Cardiac muscle cell (in vitro differentiated cells and primary cell): Measurements from ENCODE around the gene SH3BP5. TPM values are rescaled to one million over a fixed set of nuclear protein-coding genes. Genes with fewer than 3 reads are reported as not detected.
"Not testable (repeated sequence)": the region's sequence is repeated elsewhere in the genome, so short reads cannot be mapped to it uniquely, and the experiment has no call there.

Source experiments
- DNase-seq, 2 donors: peaks; one replicate each; pipeline versions ENCODE4 v3.0.0 to v3.0.0-alpha.2; 2010 to 2017; ENCODE audit warnings: low read depth in 1 of 2, low spot score in 1 of 2
- H3K27ac ChIP-seq: fragments of 200-600 bp; sonication (generic); 2 replicates; pipeline ENCODE4 v1.5.1; 2016
- H3K27me3 ChIP-seq: fragments of 200-600 bp; sonication (generic); 2 replicates; pipeline ENCODE4 v1.6.0; 2016; ENCODE audit warnings: control low read depth
- H3K36me3 ChIP-seq: fragments of 200-600 bp; sonication (generic); 2 replicates; pipeline ENCODE4 v1.5.1; 2016; ENCODE audit warnings: control low read depth
- H3K4me1 ChIP-seq: fragments of 200-600 bp; sonication (generic); 2 replicates; pipeline ENCODE4 v1.8.1; 2017; ENCODE audit warnings: low read depth, mild to moderate bottlenecking, mixed run types
- H3K4me3 ChIP-seq: fragments of 200-600 bp; sonication (generic); 2 replicates; pipeline ENCODE4 v1.5.1; 2016; ENCODE audit warnings: mild to moderate bottlenecking
- H3K9me3 ChIP-seq: fragments of 200-600 bp; sonication (generic); 2 replicates; pipeline ENCODE4 v1.5.1; 2017; ENCODE audit warnings: low read depth, mild to moderate bottlenecking, control low read depth
- CTCF ChIP-seq: IDR thresholded peaks from 2 replicates; pipeline ENCODE4 v1.5.1; 2012; ENCODE audit warnings: low read depth, mild to moderate bottlenecking, low read length
- polyA plus RNA-seq: library from polyadenylated mRNA; unstranded; fragments of >200 nt; fragmentation: Nextera tagmentation; extraction: Ambion mirVana; gene quantifications from 2 replicates; pipeline ENCODE4 v1.2.1, GENCODE V29; 2016
- total RNA-seq: library from RNA; depleted of rRNA; stranded (reverse); fragments of >200 nt; gene quantifications from 2 replicates; pipeline ENCODE4 v1.2.3, GENCODE V29; 2016

The SH3BP5 gene
- total and polyA plus RNA-seq, 2 experiments from 2014 or later, result 10.6 to 18.5 TPM

GRCh38 chr3:15359677-15360397 lies 27.5 kb upstream of the SH3BP5 start:
- Histone ChIP-seq H3K4me3 (no peak overlapping the region), H3K36me3 (no peaks in the 10 kb centered on the region), H3K27me3 (no peaks in the 10 kb centered on the region), H3K9me3 (no peaks in the 10 kb centered on the region), H3K27ac (no peak overlapping the region), H3K4me1 (no peaks in the 10 kb centered on the region)
- no peak for DNase-seq
- no peak for TF ChIP-seq CTCF

GRCh38 chr3:15356651-15357061 lies 24.3 kb upstream of the SH3BP5 start:
- not testable (repeated sequence) for DNase-seq, H3K27ac ChIP-seq, H3K36me3 ChIP-seq

GRCh38 chr3:15356176-15356575 lies 23.8 kb upstream of the SH3BP5 start:
- no peaks in the 10 kb centered on the region for H3K36me3 ChIP-seq
- H3K27me3 ChIP-seq, result no peaks in the 10 kb centered on the region
- no peak overlapping the region for H3K27ac ChIP-seq
- H3K4me1 ChIP-seq, result no peaks in the 10 kb centered on the region
- H3K9me3 ChIP-seq, result no peaks in the 10 kb centered on the region
- no peak overlapping the region for H3K4me3 ChIP-seq
- TF ChIP-seq CTCF, result no peak
- DNase-seq, result no peak

More at GRCh38 chr3:15356651-15357061, 24.3 kb upstream of the SH3BP5 start:
- not testable (repeated sequence) for H3K4me3 ChIP-seq, H3K9me3 ChIP-seq, H3K4me1 ChIP-seq, H3K27me3 ChIP-seq

- Histone ChIP-seq H3K27me3 (no peaks in the 10 kb centered on the region), H3K27ac (no peak overlapping the region), H3K9me3 (no peaks in the 10 kb centered on the region), H3K4me1 (no peaks in the 10 kb centered on the region), H3K4me3 (no peak overlapping the region), H3K36me3 (no peaks in the 10 kb centered on the region)
- DNase-seq, result no peak
- no peak for TF ChIP-seq CTCF
Observed at GRCh38 chr3:15355086-15355485, 22.7 kb upstream of the SH3BP5 start.

- Histone ChIP-seq H3K36me3 (no peaks in the 10 kb centered on the region), H3K27me3 (no peaks in the 10 kb centered on the region), H3K27ac (no peak overlapping the region), H3K4me1 (no peaks in the 10 kb centered on the region), H3K9me3 (no peaks in the 10 kb centered on the region), H3K4me3 (no peak overlapping the region)
- DNase-seq, result no peak
- TF ChIP-seq CTCF, result no peak
Observed at GRCh38 chr3:15354485-15354884, 22.1 kb upstream of the SH3BP5 start.

- Histone ChIP-seq H3K27ac (no peak overlapping the region), H3K27me3 (no peaks in the 10 kb centered on the region), H3K4me1 (no peaks in the 10 kb centered on the region), H3K4me3 (no peak overlapping the region), H3K36me3 (no peaks in the 10 kb centered on the region), H3K9me3 (no peaks in the 10 kb centered on the region)
- no peak for TF ChIP-seq CTCF
- no peak for DNase-seq
Observed at GRCh38 chr3:15350141-15350540, 17.8 kb upstream of the SH3BP5 start.

- not testable (repeated sequence) for H3K36me3 ChIP-seq, DNase-seq, H3K9me3 ChIP-seq, H3K27ac ChIP-seq, H3K4me3 ChIP-seq, H3K4me1 ChIP-seq, H3K27me3 ChIP-seq
Observed at GRCh38 chr3:15349438-15349837, 17.1 kb upstream of the SH3BP5 start.
